ENCODE measurements around the gene BLNK. TPM values are rescaled to one million over a fixed set of nuclear protein-coding genes. Genes with fewer than 3 reads are reported as not detected.

The BLNK gene
- total and polyA plus RNA-seq, 2 donors (not counting 1 experiment from before 2014, with no cell fraction given), result 153 to 205 TPM

- Histone ChIP-seq H3K36me3 (replicated peaks in 1 of 2; ENCODE audit: control extremely low read depth in 1 of 2, control insufficient read depth in 1 of 2, extremely low read depth in 1 of 2, insufficient read depth in 2 of 2, low read length in 1 of 2) (peaks cover 16 to 72% of the 10 kb centered on the region in 2 experiments), H3K4me3 (ENCODE audit: control extremely low read depth in 1 of 5, extremely low read depth in 1 of 5, insufficient read depth in 1 of 5, low read depth in 2 of 5, low read length in 4 of 5) (peak overlapping the region in 2 of 5 experiments; percentile 10 to 22), H3K4me2 (replicated peaks; ENCODE audit: low read depth, low read length, poor library complexity, severe bottlenecking) (peak overlapping the region; percentile 64), H2AFZ (ENCODE audit: insufficient read depth, low read depth, low read length, poor library complexity, severe bottlenecking) (no peak overlapping the region), H3K4me1 (ENCODE audit: control insufficient read depth in 2 of 2, insufficient read depth in 2 of 2, low read length in 2 of 2) (peaks cover 65 to 70% of the 10 kb centered on the region in 2 donors), H3K9me3 (ENCODE audit: control extremely low read depth in 1 of 3, control insufficient read depth in 2 of 3, insufficient read depth in 1 of 3, low read length in 2 of 3) (no peaks in the 10 kb centered on the region), H3K27ac (ENCODE audit: low read length in 2 of 2) (peak overlapping the region; percentile 84 to 90), H3K9ac (ENCODE audit: low read length) (peak overlapping the region; percentile 48), H4K20me1 (ENCODE audit: control insufficient read depth, insufficient read depth, low read length, poor library complexity, severe bottlenecking) (peaks cover 6% of the 10 kb centered on the region), H3K27me3 (replicated peaks in 1 of 4; ENCODE audit: control extremely low read depth in 1 of 4, control insufficient read depth in 3 of 4, insufficient read depth in 4 of 4, low read length in 3 of 4) (no peaks in the 10 kb centered on the region), H3K79me2 (ENCODE audit: control insufficient read depth, insufficient read depth, low read length) (peaks cover 92% of the 10 kb centered on the region)
- Mint-ChIP-seq H3K27me3 (no peaks in the 10 kb centered on the region), H3K27ac (peak overlapping the region; percentile 91), H3K4me3 (peak overlapping the region; percentile 77), H3K9me3 (ENCODE audit: insufficient read depth) (peaks cover 4% of the 10 kb centered on the region), H3K4me1 (peaks cover 76% of the 10 kb centered on the region)
- POLR2A ChIA-PET, result interaction anchor here (0.6 to 1.2 kb wide), 5 partner anchors 11 to 46 kb away, joined by 3 to 6 read pairs (median 5); no protein-coding TSS in a partner anchor
- 2% methylated on average over 7 of the region's 7 CpGs for WGBS (ENCODE audit: insufficient coverage)
- DNase-seq (peak; percentile 91), ATAC-seq (ENCODE audit: low read depth) (peak; percentile 99)
- CTCF ChIA-PET, result interaction anchor here (0.7 to 5.2 kb wide), 10 partner anchors 11 to 51 kb away, joined by 3 to 53 read pairs (median 4); no protein-coding TSS in a partner anchor
- TF ChIP-seq EZH2 (IDR thresholded peaks at IDR 0.05; ENCODE audit: borderline replicate concordance, insufficient read depth, low read depth, low read length, poor library complexity, severe bottlenecking) (no peak), CTCF (IDR thresholded peaks at IDR 0.05) (no peak)
- intact Hi-C loops (cut with micrococcal nuclease), result loop anchor here (1.0 kb wide), 4 partner anchors 9 to 44 kb away; partner anchors contain the start of gene BLNK
Measured at GRCh38 chr10:96244354-96244753, 27.0 kb downstream of the BLNK start.

- peaks cover 72 to 74% of the 10 kb centered on the region in 2 donors for H3K4me1 ChIP-seq (ENCODE audit: control insufficient read depth in 2 of 2, insufficient read depth in 2 of 2, low read length in 2 of 2)
- H3K36me3 ChIP-seq (replicated peaks in 1 of 2; ENCODE audit: control extremely low read depth in 1 of 2, control insufficient read depth in 1 of 2, extremely low read depth in 1 of 2, insufficient read depth in 2 of 2, low read length in 1 of 2), result peaks cover 16 to 82% of the 10 kb centered on the region in 2 experiments
- Mint-ChIP-seq H3K27ac (peak overlapping the region; percentile 87), H3K4me1 (peaks cover 79% of the 10 kb centered on the region), H3K27me3 (no peaks in the 10 kb centered on the region), H3K9me3 (ENCODE audit: insufficient read depth) (peaks cover 4% of the 10 kb centered on the region), H3K4me3 (peak overlapping the region; percentile 66)
- TF ChIP-seq EZH2 (IDR thresholded peaks at IDR 0.05; ENCODE audit: borderline replicate concordance, insufficient read depth, low read depth, low read length, poor library complexity, severe bottlenecking) (no peak), CTCF (IDR thresholded peaks at IDR 0.05) (no peak)
- H3K9ac ChIP-seq (ENCODE audit: low read length), result peak overlapping the region; percentile 4
- ChIA-PET CTCF (interaction anchor here (0.7 to 5.2 kb wide), 4 partner anchors 13 to 50 kb away, joined by 3 to 53 read pairs (median 14); partner anchors contain the start of gene BLNK), POLR2A (no interaction called here)
- H3K4me3 ChIP-seq (ENCODE audit: control extremely low read depth in 1 of 5, extremely low read depth in 1 of 5, insufficient read depth in 1 of 5, low read depth in 2 of 5, low read length in 4 of 5), result peak overlapping the region in 1 of 5 experiments; percentile 10
- peaks cover 16% of the 10 kb centered on the region for H4K20me1 ChIP-seq (ENCODE audit: control insufficient read depth, insufficient read depth, low read length, poor library complexity, severe bottlenecking)
- no peak for ATAC-seq (ENCODE audit: low read depth)
- peak overlapping the region; percentile 34 for H3K4me2 ChIP-seq (replicated peaks; ENCODE audit: low read depth, low read length, poor library complexity, severe bottlenecking)
- no peaks in the 10 kb centered on the region for H3K27me3 ChIP-seq (replicated peaks in 1 of 4; ENCODE audit: control extremely low read depth in 1 of 4, control insufficient read depth in 3 of 4, insufficient read depth in 4 of 4, low read length in 3 of 4)
- H3K79me2 ChIP-seq (ENCODE audit: control insufficient read depth, insufficient read depth, low read length), result peaks cover 93% of the 10 kb centered on the region
- no CpG with 5 or more reads among the region's 4 CpGs for WGBS (ENCODE audit: insufficient coverage)
- no peak for DNase-seq
- no peak overlapping the region for H2AFZ ChIP-seq (ENCODE audit: insufficient read depth, low read depth, low read length, poor library complexity, severe bottlenecking)
- H3K27ac ChIP-seq (ENCODE audit: low read length in 2 of 2), result peak overlapping the region; percentile 45 to 77
- intact Hi-C loops (cut with micrococcal nuclease), result no loop called here
- H3K9me3 ChIP-seq (ENCODE audit: control extremely low read depth in 1 of 3, control insufficient read depth in 2 of 3, insufficient read depth in 1 of 3, low read length in 2 of 3), result no peaks in the 10 kb centered on the region
Measured at GRCh38 chr10:96243296-96243695, 28.1 kb downstream of the BLNK start.

Measured in B cell (primary cell).